ENCODE measurements around the gene HDAC8.

DNA sequence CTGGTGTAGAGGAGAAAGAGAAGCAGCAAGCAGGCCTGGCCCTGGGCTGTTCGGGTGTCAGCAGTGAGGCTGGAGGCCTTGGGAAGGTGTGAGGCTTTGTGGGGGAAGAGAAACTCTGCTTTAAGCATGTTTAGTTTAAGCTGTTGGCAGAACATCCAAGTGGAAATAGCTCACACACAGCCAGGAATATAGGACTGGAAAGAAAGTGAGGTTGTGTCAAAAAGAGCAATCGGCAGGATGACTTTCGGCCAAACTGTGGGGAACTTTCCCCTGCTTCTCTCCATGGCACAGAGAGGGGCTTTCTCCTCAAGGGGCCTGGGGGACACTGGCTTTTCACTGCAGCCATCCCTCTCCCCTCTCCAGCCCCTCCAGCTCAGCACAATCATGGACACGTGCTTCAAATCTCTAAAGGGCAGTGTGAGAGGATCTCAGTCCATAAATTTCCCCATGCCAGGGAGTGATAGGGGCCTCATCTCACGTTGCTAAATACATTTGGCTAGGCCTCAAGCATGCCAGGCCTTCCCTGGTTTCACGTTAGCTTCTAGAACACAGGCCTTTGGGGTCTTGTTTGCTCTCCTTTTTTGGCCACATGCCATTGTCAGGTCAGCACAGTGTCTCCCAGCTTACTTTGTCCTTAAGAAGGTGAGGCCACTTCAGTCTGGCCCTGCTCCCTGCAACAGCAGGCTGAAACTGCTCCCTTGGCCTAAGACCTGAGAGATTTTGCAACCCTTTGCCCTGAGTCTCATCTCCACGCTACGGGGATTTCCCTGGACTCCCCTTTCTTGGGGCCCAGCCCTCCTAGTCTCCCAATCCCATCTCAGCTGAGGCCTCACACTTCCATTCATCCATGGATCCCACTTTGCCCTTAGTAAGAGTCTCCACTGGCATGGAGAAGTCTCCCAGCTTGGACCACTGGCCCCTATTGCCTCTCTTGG is 258.7 kb downstream of the HDAC8 start:
- TF ChIP-seq, protein P1, sequence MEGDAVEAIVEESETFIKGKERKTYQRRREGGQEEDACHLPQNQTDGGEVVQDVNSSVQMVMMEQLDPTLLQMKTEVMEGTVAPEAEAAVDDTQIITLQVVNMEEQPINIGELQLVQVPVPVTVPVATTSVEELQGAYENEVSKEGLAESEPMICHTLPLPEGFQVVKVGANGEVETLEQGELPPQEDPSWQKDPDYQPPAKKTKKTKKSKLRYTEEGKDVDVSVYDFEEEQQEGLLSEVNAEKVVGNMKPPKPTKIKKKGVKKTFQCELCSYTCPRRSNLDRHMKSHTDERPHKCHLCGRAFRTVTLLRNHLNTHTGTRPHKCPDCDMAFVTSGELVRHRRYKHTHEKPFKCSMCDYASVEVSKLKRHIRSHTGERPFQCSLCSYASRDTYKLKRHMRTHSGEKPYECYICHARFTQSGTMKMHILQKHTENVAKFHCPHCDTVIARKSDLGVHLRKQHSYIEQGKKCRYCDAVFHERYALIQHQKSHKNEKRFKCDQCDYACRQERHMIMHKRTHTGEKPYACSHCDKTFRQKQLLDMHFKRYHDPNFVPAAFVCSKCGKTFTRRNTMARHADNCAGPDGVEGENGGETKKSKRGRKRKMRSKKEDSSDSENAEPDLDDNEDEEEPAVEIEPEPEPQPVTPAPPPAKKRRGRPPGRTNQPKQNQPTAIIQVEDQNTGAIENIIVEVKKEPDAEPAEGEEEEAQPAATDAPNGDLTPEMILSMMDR (IDR thresholded peaks at IDR 0.05), result no peak
- TF ChIP-seq POLR2A (IDR thresholded peaks at IDR 0.05), result no peak
